WI38 (cell line): ENCODE results near the gene ZCCHC4.
"Not testable (repeated sequence)": the region's sequence is repeated elsewhere in the genome, so short reads cannot be mapped to it uniquely, and the experiment has no call there.

Experiments used
- H3K4me3 ChIP-seq: 2 replicates; pipeline ENCODE4 v1.5.1; 2011; ENCODE audit warnings: low read depth, mild to moderate bottlenecking, control low read depth, low read length
- CTCF ChIP-seq: IDR thresholded peaks from 2 replicates; pipeline ENCODE4 v1.5.1; 2012; ENCODE audit warnings: low read depth, mild to moderate bottlenecking, control low read depth, low read length

ZCCHC4 gene

GRCh38 chr4:25320336-25320735 is 7.8 kb downstream of the ZCCHC4 start:
- 0 out of 2 replicates have a peak overlapping the region, but pooled peaks have one; percentile 9 for H3K4me3 ChIP-seq
- TF ChIP-seq CTCF, result no peak

- H3K4me3 ChIP-seq, result 0 out of 2 replicates have a peak overlapping the region, but pooled peaks have one; percentile 9
Measured at GRCh38 chr4:25320773-25321172, 8.2 kb downstream of the ZCCHC4 start.

DNA sequence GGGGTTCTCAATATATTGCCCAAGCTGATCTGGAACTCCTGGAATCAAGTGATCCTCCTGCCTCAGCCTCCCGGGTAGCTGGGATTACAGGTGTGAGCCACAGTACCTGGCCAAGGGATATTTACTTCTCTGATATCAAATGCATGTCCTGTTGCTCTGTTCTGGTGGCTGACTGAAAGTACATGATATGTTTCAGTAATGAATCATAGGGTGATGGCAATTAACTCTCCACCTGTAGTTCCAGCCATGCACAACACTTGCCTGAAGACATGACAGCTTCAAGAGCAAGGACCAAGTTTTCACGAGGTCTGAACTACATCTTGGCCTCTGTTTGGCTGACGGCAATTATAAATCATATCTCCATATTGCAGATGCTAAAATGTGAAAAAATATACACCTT is 9.1 kb downstream of the ZCCHC4 start:
- H3K4me3 ChIP-seq, result no peak overlapping the region
- no peak for TF ChIP-seq CTCF

More at GRCh38 chr4:25320773-25321172, 8.2 kb downstream of the ZCCHC4 start:
- no peak for TF ChIP-seq CTCF

GRCh38 chr4:25328463-25328862 is 15.9 kb downstream of the ZCCHC4 start:
- not testable (repeated sequence) for H3K4me3 ChIP-seq

GRCh38 chr4:25330335-25330734 is 17.8 kb downstream of the ZCCHC4 start:
- TF ChIP-seq CTCF, result no peak

DNA sequence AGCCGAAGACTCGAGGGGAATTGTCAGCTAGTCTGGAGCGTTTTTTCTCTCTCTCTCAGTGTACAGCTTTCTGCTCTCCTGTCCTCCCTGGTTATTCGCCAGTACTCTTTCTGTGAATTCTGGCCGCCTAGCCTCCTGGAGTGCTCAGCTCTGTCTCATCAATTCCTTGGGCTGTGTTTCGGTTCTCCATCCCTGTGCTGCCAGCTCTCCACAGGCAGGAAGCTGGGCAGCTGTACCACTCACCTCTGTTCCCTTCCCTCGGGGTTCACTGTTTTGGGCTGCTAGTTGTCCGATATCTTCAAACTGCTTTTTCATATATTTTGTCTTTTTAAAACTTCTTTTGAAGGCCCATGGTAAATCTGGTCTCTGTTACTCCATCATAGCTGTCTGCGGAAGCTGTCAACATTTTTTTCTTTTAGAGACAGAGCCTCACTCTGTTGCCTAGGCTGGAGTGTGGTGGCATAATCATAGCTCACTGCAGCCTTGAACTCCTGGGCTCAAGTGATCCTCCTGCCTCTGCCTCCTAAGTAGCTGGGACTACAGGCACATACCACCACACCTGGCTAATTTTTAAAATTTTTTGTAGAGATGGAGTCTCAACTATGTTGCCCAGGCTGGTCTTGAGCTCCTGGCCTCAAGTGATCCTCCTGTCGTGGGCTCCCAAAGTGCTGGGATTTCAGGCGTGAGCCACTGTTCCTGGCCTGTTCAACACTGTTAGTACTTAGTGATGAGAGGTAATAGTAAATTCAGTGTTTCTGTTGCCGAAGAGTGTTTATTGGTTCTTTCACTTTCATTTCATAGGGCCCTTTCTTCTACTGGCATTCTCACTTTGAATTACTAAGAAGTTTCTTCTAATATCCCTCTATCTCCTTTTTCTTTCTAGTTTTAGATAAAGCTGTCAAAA is 18.6 kb downstream of the ZCCHC4 start:
- no peak overlapping the region for H3K4me3 ChIP-seq
- TF ChIP-seq CTCF, result no peak

More at GRCh38 chr4:25330335-25330734, 17.8 kb downstream of the ZCCHC4 start:
- H3K4me3 ChIP-seq, result no peak overlapping the region

- H3K4me3 ChIP-seq, result no peak overlapping the region
- no peak for TF ChIP-seq CTCF
Measured at GRCh38 chr4:25343671-25344070, 31.1 kb downstream of the ZCCHC4 start.
